Left lobe of liver (tissue), 2 donors: ENCODE data around the gene DNAJC2. TPM values are rescaled to one million over a fixed set of nuclear protein-coding genes. Genes with fewer than 3 reads are reported as not detected.
"Not testable (repeated sequence)": the region's sequence is repeated elsewhere in the genome, so short reads cannot be mapped to it uniquely, and the experiment has no call there.

Experiments used
- ATAC-seq: fragments of 200-7000 bp; cut with Tn5 transposase; one replicate; pipeline ENCODE4 v1.9.1; 2020; ENCODE audit warnings: mild to moderate bottlenecking, moderate library complexity
- DNase-seq: peaks from one replicate; pipeline ENCODE4 v3.0.0-alpha.2; 2020; ENCODE audit warnings: low spot score
- total RNA-seq: library from RNA; stranded (reverse); gene quantifications from one replicate; pipeline ENCODE4 v1.2.1, GENCODE V29; 2021
- donor health status: DM: no; HTN: no; CAD: no; lungs with moderate emphysema.
- donor health status: DM: no; HTN: yes; CAD: no.

DNAJC2 gene
- total RNA-seq, 1 donor from 2014 or later, result 8.5 TPM

- DNase-seq (no peak), ATAC-seq (no peak)
These were observed 1.2 kb downstream of the DNAJC2 start for GRCh38 chr7:103343332-103343731.

- DNase-seq (no peak), ATAC-seq (no peak)
These were observed 3.1 kb downstream of the DNAJC2 start for GRCh38 chr7:103341466-103341865.

GRCh38 chr7:103338864-103339263, 5.7 kb downstream of the DNAJC2 start:
- ATAC-seq (no peak), DNase-seq (no peak)

- DNase-seq (no peak), ATAC-seq (no peak)
These were observed 7.8 kb downstream of the DNAJC2 start for GRCh38 chr7:103336761-103337160.

GRCh38 chr7:103325744-103326143, 18.8 kb downstream of the DNAJC2 start:
- ATAC-seq (no peak), DNase-seq (no peak)

- no peak for DNase-seq
- no peak for ATAC-seq
These were observed 27.6 kb downstream of the DNAJC2 start for GRCh38 chr7:103317009-103317408.

GRCh38 chr7:103316380-103316941, 28.1 kb downstream of the DNAJC2 start:
- DNase-seq (no peak), ATAC-seq (no peak)

- no peak for ATAC-seq
- no peak for DNase-seq
These were observed 29.7 kb downstream of the DNAJC2 start for GRCh38 chr7:103314852-103315251.

GRCh38 chr7:103307503-103308231, 36.9 kb downstream of the DNAJC2 start:
- DNase-seq (no peak), ATAC-seq (no peak)

GRCh38 chr7:103301441-103301840, 43.1 kb downstream of the DNAJC2 start:
- ATAC-seq (no peak), DNase-seq (no peak)

- ATAC-seq (no peak), DNase-seq (no peak)
These were observed 44.9 kb downstream of the DNAJC2 start for GRCh38 chr7:103299660-103300059.

- ATAC-seq (no peak), DNase-seq (no peak)
These were observed 46.8 kb downstream of the DNAJC2 start for GRCh38 chr7:103297837-103298179.

GRCh38 chr7:103296901-103297836, 47.4 kb downstream of the DNAJC2 start, which contains the start of gene PMPCB:
TSS of gene PMPCB (plus strand) at chr7:103297435. CDS start at chr7:103297460, 25 bp downstream.
- peak; percentile 95 for DNase-seq
- peak; percentile 99 for ATAC-seq

- ATAC-seq (no peak), DNase-seq (no peak)
These were observed 51.0 kb downstream of the DNAJC2 start for GRCh38 chr7:103293526-103293925.

GRCh38 chr7:103292122-103292521, 52.4 kb downstream of the DNAJC2 start:
- DNase-seq, result no peak
- no peak for ATAC-seq

- not testable (repeated sequence) for DNase-seq, ATAC-seq
These were observed 61.7 kb downstream of the DNAJC2 start for GRCh38 chr7:103282802-103283427.

GRCh38 chr7:103280803-103281155, 63.8 kb downstream of the DNAJC2 start:
- DNase-seq, result not testable (repeated sequence)

GRCh38 chr7:103279963-103280802, 64.4 kb downstream of the DNAJC2 start:
- ATAC-seq, result peak; percentile 67
- peak; percentile 51 for DNase-seq

More at GRCh38 chr7:103280803-103281155, 63.8 kb downstream of the DNAJC2 start:
- peak; percentile 24 for ATAC-seq

- not testable (repeated sequence) for DNase-seq
- peak; percentile 36 for ATAC-seq
These were observed 65.0 kb downstream of the DNAJC2 start for GRCh38 chr7:103279636-103279962.

GRCh38 chr7:103278195-103278594, 66.4 kb downstream of the DNAJC2 start:
- DNase-seq, result not testable (repeated sequence)

More at GRCh38 chr7:103278195-103278594, 66.4 kb downstream of the DNAJC2 start:
- ATAC-seq, result not testable (repeated sequence)
